ENCODE results near the gene FMR1NB.

FMR1NB gene, protein sequence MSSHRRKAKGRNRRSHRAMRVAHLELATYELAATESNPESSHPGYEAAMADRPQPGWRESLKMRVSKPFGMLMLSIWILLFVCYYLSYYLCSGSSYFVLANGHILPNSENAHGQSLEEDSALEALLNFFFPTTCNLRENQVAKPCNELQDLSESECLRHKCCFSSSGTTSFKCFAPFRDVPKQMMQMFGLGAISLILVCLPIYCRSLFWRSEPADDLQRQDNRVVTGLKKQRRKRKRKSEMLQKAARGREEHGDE

DNA sequence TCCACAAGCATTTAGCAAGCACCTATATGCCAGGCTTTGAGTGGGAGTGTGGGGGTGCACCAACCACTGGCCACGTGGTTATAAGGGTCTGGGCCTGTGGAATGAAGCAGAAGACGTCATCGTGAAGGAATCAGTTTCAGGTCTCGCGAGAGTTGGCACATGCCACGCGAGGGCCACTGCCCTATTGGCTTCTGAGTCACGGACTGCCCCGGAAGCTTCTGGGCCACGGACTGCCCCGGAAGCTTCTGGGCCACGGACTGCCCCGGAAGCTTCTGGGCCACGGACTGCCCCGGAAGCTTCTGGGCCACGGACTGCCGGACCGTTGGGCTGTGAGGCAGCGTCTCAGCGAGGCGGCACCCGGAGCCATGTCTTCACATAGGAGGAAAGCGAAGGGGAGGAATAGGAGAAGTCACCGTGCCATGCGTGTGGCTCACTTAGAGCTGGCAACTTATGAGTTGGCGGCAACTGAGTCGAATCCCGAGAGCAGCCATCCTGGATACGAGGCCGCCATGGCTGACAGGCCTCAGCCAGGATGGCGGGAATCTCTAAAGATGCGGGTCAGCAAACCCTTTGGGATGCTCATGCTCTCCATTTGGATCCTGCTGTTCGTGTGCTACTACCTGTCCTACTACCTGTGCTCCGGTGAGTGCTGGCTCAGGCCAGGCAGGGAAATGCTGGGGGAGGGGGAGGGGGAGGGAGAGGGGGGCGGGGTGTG, at the start of gene FMR1NB:
Gene FMR1NB, plus strand, starts transcription at position 300 of the 715 bp plus-strand sequence. Its CDS starts 66 bp downstream, at position 366.
- no peak for DNase-seq

DNA sequence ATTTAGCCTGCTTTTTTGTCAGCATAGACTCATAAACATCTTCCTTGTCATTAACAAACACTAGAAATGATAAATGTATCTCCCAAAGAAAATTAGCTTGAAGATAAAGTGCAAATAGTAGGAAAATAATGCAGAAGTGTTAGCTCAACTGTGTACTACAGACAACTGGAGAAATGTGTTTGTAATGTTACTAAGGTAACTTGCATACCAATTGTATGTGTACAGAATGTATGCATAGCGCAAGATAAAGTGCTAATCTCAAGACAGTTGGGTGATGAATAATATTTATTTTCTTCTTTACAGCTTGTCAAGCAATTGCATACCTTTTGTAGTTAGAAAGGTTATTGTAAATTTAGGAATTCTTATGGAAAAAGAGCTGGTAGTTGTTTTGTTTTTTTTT, 47.3 kb upstream of the FMR1NB start:
- no peak for DNase-seq

DNA sequence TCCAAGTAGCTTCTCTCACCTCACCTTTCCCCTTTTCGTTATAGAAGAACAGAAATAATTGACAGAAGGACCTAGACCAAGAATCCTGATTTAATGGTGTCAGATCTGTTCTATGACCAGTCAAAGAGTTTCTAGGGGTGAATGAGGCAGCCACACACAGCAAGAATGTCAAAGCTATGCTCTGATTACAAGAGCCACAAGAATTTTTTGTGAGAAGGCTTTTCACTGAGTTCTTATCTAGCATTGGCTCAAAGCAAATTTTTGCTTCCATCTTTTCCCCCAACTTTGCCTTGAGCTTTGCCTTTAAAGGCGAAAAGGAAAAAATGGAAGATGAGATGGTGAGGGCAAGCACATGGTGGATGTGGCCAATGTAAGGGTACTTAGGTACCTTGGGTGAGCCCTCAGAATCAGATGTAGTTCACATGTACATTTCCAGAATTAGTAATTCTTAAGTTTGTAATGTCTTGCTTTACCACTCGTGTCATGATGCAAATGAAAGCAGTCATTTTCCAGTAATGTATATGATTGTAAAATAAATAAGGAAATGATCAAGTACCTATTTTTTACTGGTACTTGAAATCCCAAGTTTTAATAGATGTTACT, 45.9 kb upstream of the FMR1NB start:
- no peak for DNase-seq

DNA sequence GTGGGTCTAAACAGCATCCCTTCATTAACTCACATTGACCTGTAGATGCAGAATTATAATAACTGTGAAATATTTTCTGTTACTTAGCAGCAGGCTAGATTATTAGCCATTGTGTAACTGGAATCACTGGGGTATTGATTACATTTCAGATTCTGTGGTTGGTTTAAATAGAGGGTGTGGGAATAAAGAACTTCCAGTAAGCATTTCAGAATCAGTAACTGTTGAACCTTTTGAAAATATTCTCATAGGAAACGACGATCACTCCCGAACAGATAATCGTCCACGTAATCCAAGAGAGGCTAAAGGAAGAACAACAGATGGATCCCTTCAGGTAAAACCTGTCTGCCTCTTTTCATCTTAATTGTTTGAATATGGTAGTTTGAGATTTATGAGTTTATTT, 35.9 kb upstream of the FMR1NB start:
- no peak for DNase-seq

DNA sequence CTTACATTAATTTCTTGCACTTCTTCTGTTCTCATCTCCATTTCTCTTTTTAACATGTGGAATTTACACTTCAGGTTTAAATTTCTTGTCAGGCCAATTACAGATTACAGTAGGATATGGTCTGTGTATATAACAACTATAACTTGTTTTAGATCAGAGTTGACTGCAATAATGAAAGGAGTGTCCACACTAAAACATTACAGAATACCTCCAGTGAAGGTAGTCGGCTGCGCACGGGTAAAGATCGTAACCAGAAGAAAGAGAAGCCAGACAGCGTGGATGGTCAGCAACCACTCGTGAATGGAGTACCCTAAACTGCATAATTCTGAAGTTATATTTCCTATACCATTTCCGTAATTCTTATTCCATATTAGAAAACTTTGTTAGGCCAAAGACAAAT, 32.6 kb upstream of the FMR1NB start:
- no peak for DNase-seq

DNA sequence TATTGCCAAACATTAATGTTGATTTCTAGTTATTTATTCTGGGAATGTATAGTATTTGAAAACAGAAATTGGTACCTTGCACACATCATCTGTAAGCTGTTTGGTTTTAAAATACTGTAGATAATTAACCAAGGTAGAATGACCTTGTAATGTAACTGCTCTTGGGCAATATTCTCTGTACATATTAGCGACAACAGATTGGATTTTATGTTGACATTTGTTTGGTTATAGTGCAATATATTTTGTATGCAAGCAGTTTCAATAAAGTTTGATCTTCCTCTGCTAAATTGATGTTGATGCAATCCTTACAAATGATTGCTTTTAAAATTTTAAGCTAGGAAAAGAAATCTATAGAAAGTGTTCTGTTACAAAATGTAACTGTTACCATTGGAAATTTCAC, 30.8 kb upstream of the FMR1NB start:
- no peak for DNase-seq

DNA sequence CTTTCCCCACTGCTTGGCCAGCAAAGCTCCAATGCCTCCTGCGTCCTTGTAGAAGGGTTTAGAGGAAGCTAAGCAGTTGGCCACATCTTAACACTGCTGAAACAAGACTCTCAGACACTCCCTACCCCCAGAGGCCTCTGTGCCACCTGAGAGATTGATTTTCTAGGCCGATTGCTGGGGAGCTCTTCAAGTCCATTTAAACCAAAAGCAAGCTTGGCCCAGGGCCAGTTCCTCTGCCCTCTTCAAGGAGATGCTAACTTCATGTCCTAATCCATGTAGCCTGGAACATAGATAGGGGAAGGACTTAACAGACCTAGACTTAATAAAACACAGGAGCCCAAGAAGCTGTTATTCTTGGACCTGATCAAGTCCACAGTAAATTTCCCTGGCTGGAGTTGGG, 27.2 kb upstream of the FMR1NB start:
- no peak for DNase-seq

DNA sequence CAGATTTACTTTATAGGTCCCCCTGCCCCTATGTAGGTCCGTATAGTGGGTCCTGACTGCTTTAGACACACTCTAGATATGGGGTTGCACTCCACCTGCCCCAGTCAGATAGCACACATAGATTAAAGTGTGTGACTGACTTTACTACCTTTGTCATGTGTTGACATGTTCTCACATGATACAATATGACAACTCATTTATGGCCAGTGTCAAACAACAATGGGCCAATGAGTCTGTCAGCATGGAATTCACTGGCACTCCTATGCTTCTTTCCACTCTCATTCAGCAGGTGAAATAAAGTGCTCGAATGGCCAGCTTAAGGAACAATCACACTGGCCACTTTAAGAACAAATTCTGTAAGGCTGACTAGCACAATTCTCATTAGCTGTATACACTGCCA, 23.8 kb upstream of the FMR1NB start:
- DNase-seq, result no peak

DNA sequence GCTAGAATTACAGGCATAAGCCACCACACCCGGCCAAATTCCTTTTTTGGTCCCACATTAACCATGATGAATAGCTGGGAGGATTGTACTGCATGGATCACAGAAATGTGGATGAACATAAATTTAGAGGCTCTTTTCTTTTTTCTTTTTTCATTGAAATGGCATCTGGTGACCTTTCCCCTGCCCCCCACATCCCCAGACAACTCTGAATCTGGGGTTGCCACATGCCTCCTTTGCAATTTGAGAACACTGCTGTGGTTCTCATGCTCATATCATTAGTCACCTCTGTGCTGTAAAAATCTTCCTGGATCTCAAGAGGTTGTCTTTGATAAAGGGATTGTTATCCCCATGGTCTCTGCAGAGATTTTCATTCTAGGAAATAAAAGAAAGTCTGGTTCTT, 22.8 kb upstream of the FMR1NB start:
- no peak for DNase-seq

DNA sequence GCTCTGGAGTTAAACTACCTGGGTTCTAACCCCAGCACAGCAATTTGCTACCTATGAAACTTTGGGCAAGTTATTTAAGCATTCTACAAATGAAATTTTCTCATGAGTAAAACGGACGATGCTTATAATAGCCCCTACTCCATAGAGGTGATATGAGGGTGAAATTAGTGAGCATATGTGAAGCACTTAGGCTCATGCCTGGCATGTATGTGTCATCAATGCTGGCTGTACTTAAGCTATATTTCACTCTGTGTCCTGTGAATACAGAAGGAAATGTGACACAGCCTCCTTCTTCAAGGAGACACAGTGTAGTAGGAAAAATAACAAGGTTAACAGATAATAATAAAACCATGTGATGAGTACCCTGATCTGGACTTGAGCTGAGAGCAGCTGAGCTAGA, 20.4 kb upstream of the FMR1NB start:
- DNase-seq, result no peak

DNA sequence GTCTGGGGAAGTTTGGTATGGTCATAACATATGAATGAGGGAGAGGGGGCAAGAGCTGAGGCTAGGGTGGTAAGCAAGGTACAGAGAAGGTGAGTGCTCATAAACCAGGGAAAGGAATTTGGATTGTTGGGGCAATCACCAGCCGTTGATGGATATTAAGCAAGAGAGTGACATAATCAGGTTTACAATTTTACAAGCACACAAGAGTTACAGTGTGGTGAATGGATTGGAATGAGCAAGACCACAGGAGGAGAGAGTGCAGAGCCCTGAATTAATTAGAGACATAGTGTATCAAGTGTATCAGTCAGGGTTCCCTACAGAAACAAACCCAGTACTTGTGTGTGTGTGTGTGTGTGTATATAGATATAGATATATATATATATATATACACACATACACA, 18.7 kb upstream of the FMR1NB start:
- DNase-seq, result no peak

DNA sequence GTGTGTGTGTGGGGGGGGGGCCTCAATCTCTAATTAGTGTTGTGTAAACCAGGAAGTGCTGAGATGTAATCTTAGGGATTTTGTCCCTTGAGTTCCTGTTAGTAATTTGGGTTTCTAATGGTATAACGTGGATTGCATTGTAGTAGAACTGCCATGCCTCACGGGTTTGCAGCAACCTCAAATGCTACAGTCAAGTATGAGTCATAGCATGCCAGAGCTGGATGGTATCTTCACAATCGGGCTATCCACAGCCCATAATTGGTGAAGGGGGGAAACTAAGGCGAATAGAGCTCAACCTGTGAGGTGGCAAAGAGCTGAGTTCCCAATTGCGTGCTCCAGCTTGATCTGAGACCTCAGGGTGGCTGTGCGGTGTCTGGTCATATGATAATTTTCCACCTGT, 2.2 kb upstream of the FMR1NB start:
- no peak for DNase-seq

DNA sequence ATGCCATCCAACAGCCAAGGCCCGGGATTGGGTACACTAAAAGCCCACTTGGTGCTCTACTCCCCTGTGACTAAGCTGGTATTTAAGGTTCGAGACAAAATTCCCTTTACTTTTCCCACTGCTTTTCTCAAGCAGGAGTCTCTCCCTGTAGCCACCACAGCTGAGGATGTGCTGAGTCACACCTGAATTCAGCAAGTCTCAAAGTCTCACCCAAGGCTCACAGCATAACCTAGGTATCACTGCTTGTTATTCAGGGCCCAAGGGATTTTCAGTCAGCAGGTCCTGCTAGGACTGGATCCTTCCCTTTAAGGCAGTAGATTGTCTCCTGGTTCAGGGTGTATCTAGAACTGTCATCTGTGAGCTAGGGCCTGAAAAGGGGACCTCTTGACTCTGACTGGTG, 39.2 kb downstream of the FMR1NB start:
- no peak for DNase-seq

DNA sequence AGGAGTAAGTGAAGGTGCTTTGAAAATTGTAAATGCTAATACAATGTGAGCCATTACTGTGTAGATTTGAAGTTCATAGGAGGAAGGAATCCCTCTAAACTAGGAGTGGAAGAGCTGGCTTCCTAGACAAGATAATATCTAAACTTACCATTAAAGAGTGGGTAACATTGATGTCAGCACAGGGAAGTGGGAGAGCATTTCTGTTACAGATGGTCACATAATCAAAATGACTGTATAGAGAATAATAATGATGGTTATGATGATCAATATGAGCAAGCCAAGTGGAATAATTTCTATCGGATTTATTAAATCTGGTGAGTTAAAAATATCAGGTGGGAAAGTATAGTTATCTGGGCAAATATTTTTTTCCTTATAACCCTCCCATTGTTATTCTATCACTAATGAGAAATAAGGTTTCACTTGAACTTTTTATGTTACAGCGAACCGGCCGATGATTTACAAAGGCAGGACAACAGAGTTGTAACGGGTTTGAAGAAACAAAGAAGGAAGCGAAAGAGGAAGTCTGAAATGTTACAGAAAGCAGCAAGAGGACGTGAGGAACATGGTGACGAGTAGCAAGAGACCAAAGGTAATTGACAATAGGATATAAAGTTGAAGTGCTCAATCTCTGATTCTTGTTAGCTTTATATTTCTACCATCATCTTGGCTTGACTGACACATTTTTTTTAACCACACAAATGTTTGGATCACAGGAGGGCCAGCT, 43.5 kb downstream of the FMR1NB start:
- DNase-seq, result no peak

DNA sequence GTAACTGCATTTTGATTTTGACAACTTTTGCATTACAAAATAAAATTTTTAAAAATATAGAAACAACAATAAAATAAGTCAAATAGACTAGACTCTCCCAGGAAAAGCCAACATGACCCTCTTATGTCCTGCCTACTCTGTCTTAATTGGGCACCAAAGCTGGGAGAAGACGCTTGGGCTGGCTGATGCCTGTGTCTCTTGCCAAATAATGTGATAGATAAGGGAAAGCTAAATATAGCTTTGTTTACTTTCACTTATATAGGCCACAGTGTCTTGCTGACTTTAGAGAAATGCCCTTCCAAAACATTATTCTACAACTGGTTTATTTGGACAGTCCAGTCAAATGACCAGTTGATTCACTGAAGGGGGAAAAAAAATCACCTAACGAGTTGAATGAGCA, 54.2 kb downstream of the FMR1NB start:
- no peak for DNase-seq

DNA sequence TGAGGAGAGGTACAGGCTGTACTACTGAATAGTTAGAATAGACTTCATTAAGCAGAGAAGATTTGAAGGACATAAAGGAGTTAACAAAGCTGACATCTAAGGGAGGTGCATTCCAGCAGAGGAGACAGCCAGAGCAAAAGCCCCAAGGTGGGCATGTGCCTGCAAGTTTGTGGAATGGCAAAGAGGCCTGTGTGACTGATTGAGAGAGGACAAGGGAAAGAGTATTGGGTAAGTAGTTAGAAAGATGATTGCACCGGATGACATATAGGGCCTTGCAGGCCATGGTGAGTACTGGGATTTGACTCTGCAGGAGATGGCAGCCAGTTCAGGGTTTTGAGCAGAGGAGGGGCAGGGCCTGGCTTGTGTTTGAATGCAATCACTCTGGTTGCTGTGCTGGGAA, 55.9 kb downstream of the FMR1NB start:
- no peak for DNase-seq

DNA sequence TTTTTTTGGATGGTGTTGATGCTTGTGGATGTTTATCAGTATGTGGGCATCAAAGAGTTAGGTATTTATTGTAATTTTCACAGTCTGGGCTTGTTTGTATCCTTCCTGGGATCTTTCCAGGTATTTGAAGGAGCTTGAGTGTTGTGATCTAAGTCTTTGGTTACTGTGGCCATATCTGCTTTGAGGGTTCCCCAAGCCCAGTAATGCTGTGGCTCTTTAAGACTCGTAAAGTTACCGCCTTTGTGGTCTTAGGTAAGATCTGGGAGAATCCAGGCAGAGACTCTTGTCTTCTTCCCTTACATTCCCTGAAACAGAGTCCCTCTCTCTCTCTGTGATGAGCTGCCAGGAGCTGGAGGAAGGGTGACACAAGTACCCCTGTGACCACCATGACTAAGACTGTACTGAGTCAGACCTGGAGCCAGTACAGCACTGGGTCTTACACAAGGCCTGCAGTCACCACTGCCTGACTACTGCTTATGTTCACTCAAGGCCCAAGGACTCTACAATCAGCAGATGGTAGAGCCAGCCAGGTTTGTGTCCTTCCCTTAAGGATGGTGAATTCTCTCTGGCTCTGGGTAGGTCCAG, 62.2 kb downstream of the FMR1NB start:
- no peak for DNase-seq

DNA sequence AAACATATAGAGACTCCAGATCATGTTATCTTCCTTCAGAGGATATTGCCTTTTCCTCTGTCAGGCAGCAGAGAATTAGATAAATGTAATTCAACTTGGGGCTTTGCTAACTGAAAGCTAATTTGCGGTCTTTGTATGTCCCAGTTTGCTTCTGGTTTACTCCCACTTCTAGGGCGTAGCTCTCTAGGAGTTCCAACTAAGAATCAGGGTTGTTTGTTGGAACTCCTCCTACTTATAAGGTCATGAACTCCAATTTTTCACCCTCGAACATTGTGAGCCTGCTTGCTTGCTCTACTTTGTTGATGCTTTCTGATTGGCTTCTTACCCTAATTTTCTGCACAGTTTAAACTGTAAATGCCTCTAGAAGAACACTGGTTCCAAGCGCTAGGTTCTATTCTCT, 66.1 kb downstream of the FMR1NB start:
- no peak for DNase-seq

DNA sequence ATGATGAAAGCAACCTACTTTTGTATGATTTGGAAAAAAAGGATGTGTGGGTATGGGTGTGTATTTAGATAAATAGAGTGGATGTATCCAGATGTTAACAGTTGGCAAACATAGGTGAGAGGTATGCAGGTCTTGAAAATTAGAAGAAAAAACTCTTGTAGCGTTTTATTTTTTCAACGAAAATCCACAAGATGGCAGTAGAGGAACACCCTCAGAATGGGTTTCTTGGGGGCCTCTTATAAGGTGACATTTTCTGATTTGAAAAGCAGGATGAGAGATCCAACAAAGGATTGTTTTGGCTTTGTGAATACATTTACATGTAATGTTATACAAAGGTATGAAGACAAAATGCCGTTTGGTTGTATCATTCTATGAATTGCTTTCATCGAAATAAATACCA, 68.3 kb downstream of the FMR1NB start:
- no peak for DNase-seq

DNA sequence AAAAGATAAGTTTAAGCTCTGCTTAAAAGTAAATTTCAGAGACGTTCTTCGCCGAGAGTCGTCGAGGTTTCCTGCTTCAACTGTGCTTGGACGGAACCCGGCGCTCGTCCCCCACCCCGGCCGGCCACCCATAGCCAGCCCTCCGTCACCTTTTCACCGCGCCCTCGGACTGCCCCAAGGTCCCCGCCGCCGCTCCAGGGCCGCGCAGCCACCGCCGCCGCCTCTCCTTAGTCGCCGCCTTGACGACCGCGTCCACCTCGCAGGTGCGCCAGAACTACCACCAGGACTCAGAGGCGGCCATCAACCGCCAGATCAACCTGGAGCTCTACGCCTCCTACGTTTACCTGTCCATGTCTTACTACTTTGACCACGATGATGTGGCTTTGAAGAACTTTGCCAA, 70.8 kb downstream of the FMR1NB start:
- DNase-seq, result no peak

DNA sequence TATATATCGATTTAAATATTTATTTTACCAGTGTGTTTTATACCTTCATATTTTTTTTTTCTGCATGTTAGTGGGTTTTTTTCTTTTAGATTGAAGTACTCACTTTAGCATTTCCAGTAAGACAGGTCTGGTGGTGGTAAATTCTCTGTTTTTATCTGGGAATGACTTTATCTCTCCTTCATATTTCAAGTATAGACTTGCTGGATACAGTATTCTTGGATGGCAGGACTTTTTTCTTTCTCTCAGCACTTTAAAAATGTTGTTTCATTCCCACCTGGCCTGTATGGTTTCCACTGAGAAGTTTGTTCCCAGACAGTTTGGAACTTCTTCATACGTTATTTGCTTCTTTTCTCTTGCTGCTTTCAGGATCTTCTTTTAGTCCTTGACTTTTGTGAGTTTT, 86.1 kb downstream of the FMR1NB start:
- no peak for DNase-seq

DNA sequence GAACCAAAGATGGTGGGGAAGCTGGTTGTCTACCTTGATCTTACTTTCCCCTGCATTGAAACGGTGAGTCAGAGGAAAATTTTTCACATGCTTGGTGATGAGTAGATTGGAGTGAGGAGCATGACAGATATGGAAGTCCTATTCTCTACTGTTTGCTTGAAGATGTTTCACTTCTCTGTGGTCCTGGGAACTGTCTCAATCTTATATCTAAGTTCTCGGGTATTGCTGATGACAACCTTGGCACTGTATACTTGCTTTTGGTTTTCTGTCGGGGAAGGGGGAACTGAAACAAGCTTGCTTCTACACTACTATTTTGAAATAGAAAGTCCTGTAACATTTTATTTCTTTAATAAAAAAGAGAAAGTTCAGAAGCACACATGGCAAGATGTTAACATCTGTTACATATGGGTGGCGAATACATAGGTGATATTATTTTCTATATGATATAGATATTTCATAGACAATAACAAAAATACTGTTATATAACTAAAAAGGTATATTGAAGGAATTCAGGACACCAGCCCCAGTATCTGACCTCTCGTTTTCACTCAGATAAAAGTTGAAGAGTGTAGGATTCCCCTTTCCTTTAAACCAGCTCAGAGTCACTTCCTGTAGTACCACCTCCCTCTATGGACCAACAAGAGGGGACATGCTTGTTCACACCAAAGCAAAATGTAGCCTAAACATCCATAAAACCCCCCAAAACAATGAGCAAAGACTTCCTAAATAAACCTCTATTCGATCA, 88.8 kb downstream of the FMR1NB start:
- DNase-seq, result no peak

DNA sequence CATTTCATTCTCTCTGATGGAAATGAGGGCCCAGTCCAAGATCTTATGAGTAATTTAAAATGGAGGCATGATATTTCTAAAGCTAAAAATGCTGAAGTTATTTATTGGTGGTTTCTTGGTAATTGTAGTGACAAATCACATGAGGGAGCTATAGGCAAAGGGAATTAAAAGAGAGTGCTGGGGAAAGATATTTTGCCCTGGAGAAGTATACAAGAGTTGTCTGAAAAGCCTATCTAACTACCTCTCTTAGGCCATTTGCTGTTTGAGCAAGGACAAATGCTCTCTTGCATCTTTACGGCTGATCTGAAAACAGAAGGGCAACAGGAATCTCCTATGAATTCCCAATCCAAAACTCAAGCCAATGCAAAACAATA, 89.4 kb downstream of the FMR1NB start:
- DNase-seq, result no peak
